Renal cortical epithelial cell (primary cell): Measurements from ENCODE around the gene NUAK2. TPM values are rescaled to one million over a fixed set of nuclear protein-coding genes. Genes with fewer than 3 reads are reported as not detected.

ENCODE experiments used
- DNase-seq: peaks from one replicate; pipeline ENCODE4 v3.0.0-alpha.2; 2011; ENCODE audit warnings: low read depth
- total RNA-seq: library from RNA; depleted of rRNA; stranded (reverse); fragments of >200 nt; gene quantifications from 2 replicates; pipeline ENCODE4 v1.2.3, GENCODE V29; 2014

Gene NUAK2
- total RNA-seq, 1 donor from 2014 or later, result 59.6 TPM

GRCh38 chr1:205257735-205258134, 63.8 kb downstream of the NUAK2 start:
- DNase-seq, result no peak

GRCh38 chr1:205256951-205257625, 64.5 kb downstream of the NUAK2 start:
- no peak for DNase-seq

- DNase-seq, result peak; percentile 67
Observed at GRCh38 chr1:205255941-205256780, 65.4 kb downstream of the NUAK2 start.

Other genes starting within 250 kb of the NUAK2 start
- 1.6 and 2.4 TPM in 2 replicates for gene TMEM81, start 237.3 kb downstream of the NUAK2 start, total RNA-seq
- gene RBBP5, start 199.8 kb downstream of the NUAK2 start, total RNA-seq, result 30.2 and 33.1 TPM in 2 replicates
- 14.6 and 23.1 TPM in 2 replicates for gene DSTYK, start 110.0 kb downstream of the NUAK2 start, total RNA-seq
- gene TMCC2, start 93.8 kb downstream of the NUAK2 start, total RNA-seq, result 4.4 and 4.7 TPM in 2 replicates
- gene KLHDC8A, start 35.2 kb upstream of the NUAK2 start, total RNA-seq, result 0.17 TPM in 1 of 2 replicates, not detected in the other
- gene LEMD1, start 100.3 kb upstream of the NUAK2 start, total RNA-seq, result 0.70 and 4.0 TPM in 2 replicates
- gene BLACAT1, start 134.3 kb upstream of the NUAK2 start, total RNA-seq, result 0.65 and 1.0 TPM in 2 replicates
- gene CDK18, start 182.9 kb upstream of the NUAK2 start, total RNA-seq, result 14.6 and 21.1 TPM in 2 replicates